ENCODE measurements around the gene DIO3. TPM values are rescaled to one million over a fixed set of nuclear protein-coding genes. Genes with fewer than 3 reads are reported as not detected.

The DIO3 gene
- not detected for total RNA-seq (2021; fragmentation: NEBNext Ultra II Directional; extraction: Animal tissue kit (Norgen Biotek cat#: 25700))
- long read RNA-seq, result 0 reads

DNA sequence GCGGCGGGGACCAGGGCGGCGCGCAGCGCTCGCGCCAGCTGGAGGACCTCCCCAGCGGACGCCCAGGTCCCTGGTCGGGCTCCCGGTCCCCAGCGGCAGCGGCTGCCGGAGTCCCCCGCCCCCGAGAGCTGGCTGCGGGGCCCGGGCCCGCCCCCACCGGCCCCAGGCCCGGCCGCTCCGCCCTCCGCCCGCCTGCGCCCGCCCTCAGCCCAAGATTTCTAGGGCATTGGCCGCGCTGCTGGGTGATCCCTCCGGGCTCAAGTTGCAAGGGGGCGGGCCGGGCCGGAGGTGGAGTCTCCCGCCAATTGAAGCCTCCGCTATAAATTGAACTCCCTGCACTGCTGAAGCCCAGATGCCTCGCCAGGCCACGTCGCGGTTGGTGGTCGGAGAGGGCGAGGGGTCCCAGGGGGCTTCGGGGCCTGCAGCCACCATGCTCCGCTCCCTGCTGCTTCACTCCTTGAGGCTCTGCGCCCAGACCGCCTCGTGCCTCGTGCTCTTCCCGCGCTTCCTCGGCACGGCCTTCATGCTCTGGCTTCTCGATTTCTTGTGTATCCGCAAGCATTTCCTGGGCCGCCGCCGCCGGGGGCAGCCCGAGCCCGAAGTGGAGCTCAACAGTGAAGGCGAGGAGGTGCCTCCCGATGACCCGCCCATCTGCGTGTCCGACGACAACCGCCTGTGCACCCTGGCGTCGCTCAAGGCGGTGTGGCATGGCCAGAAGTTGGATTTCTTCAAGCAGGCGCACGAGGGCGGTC, at the start of gene DIO3:
DIO3 (plus strand) TSS at position 351 of the 752 bp plus-strand sequence.
- TF ChIP-seq, protein P1, sequence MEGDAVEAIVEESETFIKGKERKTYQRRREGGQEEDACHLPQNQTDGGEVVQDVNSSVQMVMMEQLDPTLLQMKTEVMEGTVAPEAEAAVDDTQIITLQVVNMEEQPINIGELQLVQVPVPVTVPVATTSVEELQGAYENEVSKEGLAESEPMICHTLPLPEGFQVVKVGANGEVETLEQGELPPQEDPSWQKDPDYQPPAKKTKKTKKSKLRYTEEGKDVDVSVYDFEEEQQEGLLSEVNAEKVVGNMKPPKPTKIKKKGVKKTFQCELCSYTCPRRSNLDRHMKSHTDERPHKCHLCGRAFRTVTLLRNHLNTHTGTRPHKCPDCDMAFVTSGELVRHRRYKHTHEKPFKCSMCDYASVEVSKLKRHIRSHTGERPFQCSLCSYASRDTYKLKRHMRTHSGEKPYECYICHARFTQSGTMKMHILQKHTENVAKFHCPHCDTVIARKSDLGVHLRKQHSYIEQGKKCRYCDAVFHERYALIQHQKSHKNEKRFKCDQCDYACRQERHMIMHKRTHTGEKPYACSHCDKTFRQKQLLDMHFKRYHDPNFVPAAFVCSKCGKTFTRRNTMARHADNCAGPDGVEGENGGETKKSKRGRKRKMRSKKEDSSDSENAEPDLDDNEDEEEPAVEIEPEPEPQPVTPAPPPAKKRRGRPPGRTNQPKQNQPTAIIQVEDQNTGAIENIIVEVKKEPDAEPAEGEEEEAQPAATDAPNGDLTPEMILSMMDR (IDR thresholded peaks at IDR 0.05), result no peak
- Mint-ChIP-seq H3K4me1 (ENCODE audit: low read depth) (no peaks in the 10 kb centered on the region), H3K36me3 (ENCODE audit: low read depth) (no peaks in the 10 kb centered on the region), H3K4me3 (no peak within 1 kb of the TSS), H3K27me3 (ENCODE audit: insufficient read depth) (peaks cover 27% of the 10 kb centered on the region), H3K9me3 (peaks cover 15% of the 10 kb centered on the region), H3K27ac (no peak within 1 kb of the TSS)
- no peak for DNase-seq

DNA sequence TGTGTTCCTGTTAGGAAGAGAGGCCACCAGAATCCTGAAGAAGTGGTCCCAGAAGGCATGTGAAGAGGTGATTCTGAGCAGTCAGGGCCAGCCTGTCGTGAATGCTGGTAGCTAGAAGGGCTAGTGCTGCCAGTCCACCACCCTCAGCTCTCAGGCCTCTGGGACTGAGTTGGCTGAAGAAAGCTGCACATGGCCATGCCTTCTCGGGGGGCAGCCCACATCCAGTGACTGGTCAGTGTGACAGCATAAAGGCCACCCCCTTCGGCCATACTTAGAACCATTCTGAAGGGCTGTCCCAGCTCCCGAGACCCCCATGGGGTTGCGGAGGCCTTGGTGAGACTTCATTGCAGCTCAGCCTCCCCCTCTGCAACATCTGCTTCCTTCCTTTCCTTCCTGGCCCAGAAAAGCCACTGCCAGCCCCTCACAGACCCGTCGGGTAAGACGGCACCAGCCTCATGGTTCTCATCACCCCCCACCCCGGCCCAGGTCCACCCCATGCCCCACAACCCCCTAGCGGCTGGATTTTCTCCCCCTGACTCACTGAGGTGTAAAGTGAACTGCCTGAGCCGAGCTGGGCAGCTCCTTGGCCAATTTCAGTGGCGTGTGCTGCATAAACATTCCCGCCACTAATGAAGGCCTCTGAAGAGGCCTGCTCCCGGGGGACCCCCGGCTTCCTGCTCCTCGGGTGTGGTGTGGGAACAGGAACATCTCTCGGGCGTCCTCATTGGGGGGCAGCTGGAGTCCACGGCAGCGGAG, 49.5 kb upstream of the DIO3 start:
- Mint-ChIP-seq H3K9me3 (peaks cover 19% of the 10 kb centered on the region), H3K36me3 (ENCODE audit: low read depth) (no peaks in the 10 kb centered on the region; the same call in 1 of the 2 replicates), H3K27ac (no peak overlapping the region), H3K27me3 (ENCODE audit: insufficient read depth) (peaks cover 18% of the 10 kb centered on the region), H3K4me1 (ENCODE audit: low read depth) (no peaks in the 10 kb centered on the region), H3K4me3 (no peak overlapping the region)
- DNase-seq, result no peak
- TF ChIP-seq, protein P1 (IDR thresholded peaks at IDR 0.05), result no peak

DNA sequence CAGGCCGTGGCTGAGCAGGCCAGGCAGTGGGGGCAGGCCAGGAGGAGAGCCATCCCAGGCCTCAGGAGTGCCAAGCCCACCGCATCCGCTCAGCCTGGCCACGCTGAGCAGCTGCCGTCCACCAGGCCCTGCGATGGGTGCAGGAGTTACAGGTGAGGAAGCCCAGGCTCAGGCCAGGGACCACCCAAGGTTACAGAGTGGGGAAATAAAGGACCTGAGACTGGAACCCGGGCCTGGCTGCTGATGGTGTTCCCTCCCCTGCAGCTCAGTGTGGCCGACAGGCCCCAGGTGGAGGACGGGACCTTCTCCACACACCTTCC, 49.0 kb upstream of the DIO3 start:
- H3K4me3 Mint-ChIP-seq, result no peak overlapping the region
- TF ChIP-seq, protein P1 (IDR thresholded peaks at IDR 0.05), result no peak

DNA sequence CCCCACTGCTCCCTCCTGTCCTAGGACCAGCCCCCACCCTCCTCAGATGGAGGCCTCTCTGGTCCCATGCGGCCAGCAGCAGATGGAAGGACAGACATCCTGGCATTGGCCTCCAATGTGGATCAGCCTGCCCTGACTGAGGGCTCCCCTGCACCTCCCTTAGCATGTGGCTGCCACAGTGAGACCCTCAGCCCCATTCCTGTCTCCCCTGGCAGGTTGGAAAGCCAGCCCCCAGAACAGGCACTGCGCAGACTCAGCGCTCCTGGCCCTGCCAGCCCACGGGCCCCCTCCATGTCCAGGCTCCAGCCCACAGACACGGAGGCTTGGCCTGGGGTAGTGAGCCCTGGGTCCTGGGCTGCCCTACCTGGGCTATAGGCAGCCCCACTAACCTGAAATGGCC, 47.2 kb upstream of the DIO3 start:
- DNase-seq, result no peak

More for the DNA sequence above, 49.0 kb upstream of the DIO3 start:
- DNase-seq, result no peak
- Mint-ChIP-seq H3K27me3 (ENCODE audit: insufficient read depth) (peaks cover 18% of the 10 kb centered on the region), H3K9me3 (peaks cover 19% of the 10 kb centered on the region), H3K36me3 (ENCODE audit: low read depth) (no peaks in the 10 kb centered on the region; the same call in 1 of the 2 replicates), H3K27ac (no peak overlapping the region), H3K4me1 (ENCODE audit: low read depth) (no peaks in the 10 kb centered on the region)

DNA sequence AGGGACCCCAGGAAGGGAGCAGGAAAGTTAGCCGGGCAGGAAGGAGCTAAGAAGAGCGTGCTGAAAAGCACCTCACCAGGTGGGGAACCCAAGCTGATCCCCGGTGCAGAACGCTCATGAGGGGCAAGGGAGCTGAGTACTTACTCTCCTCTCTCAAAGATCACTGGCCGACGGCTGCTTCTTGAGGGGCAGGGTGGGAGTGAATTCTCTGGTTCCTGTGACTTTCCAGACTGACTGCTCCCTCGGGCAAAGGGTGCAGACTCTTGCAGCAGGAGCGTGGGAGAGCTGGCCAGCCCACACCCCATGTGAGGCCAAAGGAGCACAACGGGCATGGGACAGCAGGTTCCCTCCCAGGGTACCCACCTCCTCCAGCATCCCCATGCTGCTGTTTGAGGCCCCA, 44.9 kb upstream of the DIO3 start:
- peaks cover 5% of the 10 kb centered on the region for H3K27me3 Mint-ChIP-seq (ENCODE audit: insufficient read depth)
- no peaks in the 10 kb centered on the region; the same call in 1 of the 2 replicates for H3K36me3 Mint-ChIP-seq (ENCODE audit: low read depth)
- no peaks in the 10 kb centered on the region for H3K4me1 Mint-ChIP-seq (ENCODE audit: low read depth)
- H3K4me3 Mint-ChIP-seq, result no peak overlapping the region
- peaks cover 15% of the 10 kb centered on the region for H3K9me3 Mint-ChIP-seq
- TF ChIP-seq, protein P1 (IDR thresholded peaks at IDR 0.05), result no peak
- DNase-seq, result no peak
- H3K27ac Mint-ChIP-seq, result no peak overlapping the region

More for the DNA sequence above, 47.2 kb upstream of the DIO3 start:
- H3K27me3 Mint-ChIP-seq (ENCODE audit: insufficient read depth), result peaks cover 14% of the 10 kb centered on the region
- H3K4me1 Mint-ChIP-seq (ENCODE audit: low read depth), result no peaks in the 10 kb centered on the region
- no peaks in the 10 kb centered on the region; the same call in 1 of the 2 replicates for H3K36me3 Mint-ChIP-seq (ENCODE audit: low read depth)
- peaks cover 19% of the 10 kb centered on the region for H3K9me3 Mint-ChIP-seq
- TF ChIP-seq, protein P1 (IDR thresholded peaks at IDR 0.05), result no peak
- no peak overlapping the region for H3K4me3 Mint-ChIP-seq
- H3K27ac Mint-ChIP-seq, result no peak overlapping the region

All from HFFc6 (cell line).